HEK293 (cell line): ENCODE data around the gene DGKG.

Experiments
- CTCF ChIA-PET: fragments of 350-600 bp; formaldehyde crosslinking; extraction: SDS; loops from one replicate; lab custom pipeline; 2021; ENCODE audit warnings: antibody characterized with exemption; lab: Yijun Ruan, JAX
- POLR2A ChIA-PET: fragments of 300-600 bp; formaldehyde crosslinking; extraction: SDS; loops from one replicate; lab custom pipeline; 2020; ENCODE audit warnings: antibody characterized with exemption, inconsistent platforms; lab: Yijun Ruan, JAX
- H3K27ac ChIP-seq: fragments of 200-500 bp; sonication (Bioruptor generic); 2 replicates; pipeline ENCODE4 v1.5.1; 2014; ENCODE audit warnings: low read depth, low read length, control low read depth, inconsistent platforms; ENCODE audit errors: extremely low read depth
- H3K36me3 ChIP-seq, 2 experiments: fragments of 200-500 bp in 1 of 2; sonication (Bioruptor generic) in 1 of 2; 1 replicate in 1 of 2; 2 replicates in 1 of 2; pipeline ENCODE4 v1.5.1; 2014 to 2017; ENCODE audit warnings: inconsistent platforms in 2 of 2, low read length in 2 of 2; ENCODE audit not compliant: control insufficient read depth in 2 of 2, insufficient read depth in 1 of 2
- H3K4me1 ChIP-seq: fragments of 200-500 bp; sonication (Bioruptor generic); 2 replicates; pipeline ENCODE4 v1.5.1; 2014; ENCODE audit warnings: mild to moderate bottlenecking, low read length, inconsistent platforms; ENCODE audit not compliant: control insufficient read depth, insufficient read depth
- H3K4me3 ChIP-seq: 2 replicates; pipeline ENCODE4 v1.5.1; 2011; ENCODE audit warnings: low read depth, mild to moderate bottlenecking, control low read depth, low read length, moderate library complexity
- H3K9me3 ChIP-seq: fragments of 200-500 bp; sonication (Bioruptor generic); 2 replicates; pipeline ENCODE4 v1.5.1; 2014; ENCODE audit warnings: low read depth, low read length, inconsistent platforms; ENCODE audit not compliant: control insufficient read depth, insufficient read depth
- BCL11A ChIP-seq: fragments of 450-650 bp; formaldehyde crosslinking; IDR thresholded peaks from 2 replicates; pipeline ENCODE4 v1.5.1; 2016; ENCODE audit warnings: low read depth, missing biosample characterization, missing genetic modification characterization
- KLF7 ChIP-seq: fragments of 450-650 bp; formaldehyde crosslinking; IDR thresholded peaks from 2 replicates; pipeline ENCODE4 v1.5.1; 2016; ENCODE audit warnings: missing biosample characterization, missing genetic modification characterization, borderline replicate concordance
- SETDB1 ChIP-seq: IDR thresholded peaks from one replicate; pipeline ENCODE4 v1.6.1; 2017; ENCODE audit warnings: mild to moderate bottlenecking, low read length, moderate library complexity, mixed read lengths; ENCODE audit not compliant: insufficient read length
- ZBTB1 ChIP-seq: fragments of 450-650 bp; formaldehyde crosslinking; IDR thresholded peaks from 2 replicates; pipeline ENCODE4 v1.5.1; 2016; ENCODE audit warnings: missing biosample characterization, missing genetic modification characterization
- ZEB2 ChIP-seq: fragments of 450-650 bp; formaldehyde crosslinking; IDR thresholded peaks from 2 replicates; pipeline ENCODE4 v1.5.1; 2016; ENCODE audit warnings: missing biosample characterization, missing genetic modification characterization
- ZFP3 ChIP-seq: fragments of 450-650 bp; formaldehyde crosslinking; IDR thresholded peaks from 2 replicates; pipeline ENCODE4 v1.5.1; 2016; ENCODE audit warnings: low read depth, missing biosample characterization, missing genetic modification characterization
- ZNF133 ChIP-seq: fragments of 450-650 bp; formaldehyde crosslinking; IDR thresholded peaks from 2 replicates; pipeline ENCODE4 v1.5.1; 2016; ENCODE audit warnings: missing biosample characterization, missing genetic modification characterization
- ZNF391 ChIP-seq: fragments of 450-650 bp; formaldehyde crosslinking; IDR thresholded peaks from 2 replicates; pipeline ENCODE4 v1.5.1; 2016; ENCODE audit warnings: low read depth, missing biosample characterization, missing genetic modification characterization, borderline replicate concordance
- ZNF423 ChIP-seq: fragments of 450-650 bp; formaldehyde crosslinking; IDR thresholded peaks from 2 replicates; pipeline ENCODE4 v1.5.1; 2016; ENCODE audit warnings: missing biosample characterization, missing genetic modification characterization
- ZNF433 ChIP-seq: fragments of 450-650 bp; formaldehyde crosslinking; IDR thresholded peaks from 2 replicates; pipeline ENCODE4 v1.5.1; 2016; ENCODE audit warnings: missing biosample characterization, missing genetic modification characterization, low read depth
- ZNF76 ChIP-seq: fragments of 450-650 bp; formaldehyde crosslinking; IDR thresholded peaks from 2 replicates; pipeline ENCODE4; 2016; ENCODE audit warnings: low read depth, missing biosample characterization, missing genetic modification characterization, borderline replicate concordance
- ZNF776 ChIP-seq: fragments of 450-650 bp; formaldehyde crosslinking; IDR thresholded peaks from 2 replicates; pipeline ENCODE4 v1.5.0; 2017; ENCODE audit warnings: missing biosample characterization, missing genetic modification characterization, borderline replicate concordance
- ZNF837 ChIP-seq: fragments of 450-650 bp; formaldehyde crosslinking; IDR thresholded peaks from 2 replicates; pipeline ENCODE4 v1.5.1; 2016; ENCODE audit warnings: missing biosample characterization, missing genetic modification characterization
- ZNF843 ChIP-seq: fragments of 450-650 bp; formaldehyde crosslinking; IDR thresholded peaks from 2 replicates; pipeline ENCODE4 v1.5.1; 2016; ENCODE audit warnings: missing biosample characterization, missing genetic modification characterization
- TF ChIP-seq, protein P1 (sequence below): sonication (generic); formaldehyde crosslinking; IDR thresholded peaks from 2 replicates; pipeline ENCODE4 v1.8.1; 2022; ENCODE audit warnings: mild to moderate bottlenecking, moderate library complexity, missing genetic modification reagents
- TF ChIP-seq, protein P2 (sequence below): fragments of 450-650 bp; formaldehyde crosslinking; optimal IDR thresholded peaks from 2 replicates; pipeline ENCODE3; 2016; ENCODE audit warnings: missing biosample characterization, mild to moderate bottlenecking, missing genetic modification characterization
- TF ChIP-seq, protein P3 (sequence below): fragments of 450-650 bp; formaldehyde crosslinking; IDR thresholded peaks from 2 replicates; pipeline ENCODE4 v1.5.1; 2016; ENCODE audit warnings: missing biosample characterization, missing genetic modification characterization, low read depth
- TF ChIP-seq, protein P4 (sequence below): fragments of 450-650 bp; formaldehyde crosslinking; IDR thresholded peaks from 2 replicates; pipeline ENCODE4 v1.5.1; 2016; ENCODE audit warnings: missing biosample characterization, missing genetic modification characterization

Gene DGKG

DNA sequence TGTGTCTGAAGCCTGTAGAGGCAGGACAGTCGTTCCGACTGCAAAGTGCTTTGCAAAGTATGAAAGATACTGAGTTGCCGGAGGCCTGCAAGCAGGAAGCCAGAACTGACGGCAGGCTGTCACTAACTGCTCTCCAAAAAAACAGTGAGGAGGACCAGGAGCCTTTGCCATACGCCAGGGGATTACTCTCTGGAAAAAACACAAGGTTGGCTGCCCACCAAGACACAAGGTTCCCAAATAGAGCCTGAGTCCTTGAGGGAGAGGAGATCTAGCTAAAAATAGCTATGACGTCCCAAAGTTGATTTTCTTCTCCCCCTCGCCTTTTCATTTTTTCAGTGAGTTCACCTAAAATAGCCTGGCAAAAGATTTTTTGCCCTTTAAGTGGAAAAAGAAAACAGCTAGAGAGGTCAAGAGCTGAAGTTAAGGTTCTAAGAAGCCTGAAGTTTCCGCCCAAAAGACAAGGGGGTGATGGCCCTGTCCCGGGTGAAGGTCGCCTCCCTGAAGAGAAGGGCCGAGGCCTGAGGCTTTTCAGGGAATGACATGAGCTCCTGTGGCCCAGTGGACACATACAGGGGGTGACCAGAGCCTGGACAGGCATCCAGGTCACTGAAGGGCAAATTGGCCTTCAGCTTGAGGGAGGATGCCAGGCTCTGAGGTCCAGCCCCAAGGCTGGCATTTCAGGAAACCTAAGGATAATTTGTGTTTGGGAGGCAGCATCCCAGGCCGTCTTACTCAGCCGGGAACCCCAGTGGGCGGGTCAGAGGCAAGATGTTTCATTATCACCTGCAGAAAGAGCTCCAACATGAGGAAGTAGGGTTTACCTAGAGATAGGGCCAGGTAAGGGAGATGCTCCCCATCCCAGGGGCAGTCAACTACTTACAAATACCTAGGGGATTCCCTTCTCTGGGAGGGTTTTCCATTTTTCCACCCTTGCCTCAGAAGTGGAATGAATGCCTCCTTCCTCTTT, 44.9 kb upstream of the DGKG start:
- CTCF ChIA-PET, result interaction anchor here (0.9 kb wide), 1 partner anchor 133 kb away, joined by 3 read pairs; no protein-coding TSS in a partner anchor
- POLR2A ChIA-PET, result no interaction called here

DNA sequence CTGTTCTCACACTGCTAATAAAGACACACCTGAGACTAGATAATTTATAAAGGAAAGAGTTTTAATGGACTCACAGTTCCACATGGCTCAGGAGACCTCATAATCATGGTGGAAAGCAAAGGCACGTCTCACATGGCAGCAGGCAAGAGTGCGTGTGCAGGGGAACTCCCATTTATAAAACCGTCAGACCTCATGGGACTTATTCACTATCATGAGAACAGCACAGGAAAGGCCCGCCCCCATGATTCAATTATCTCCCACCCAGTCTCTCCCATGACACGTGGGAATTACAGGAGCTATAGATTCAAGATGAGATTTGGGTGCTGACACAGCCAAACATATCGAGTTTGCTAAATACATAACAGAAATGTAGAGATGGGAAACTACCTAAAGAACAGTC, 39.5 kb upstream of the DGKG start:
- Histone ChIP-seq H3K4me3 (no peak overlapping the region), H3K9me3 (no peaks in the 10 kb centered on the region), H3K27ac (no peak overlapping the region), H3K4me1 (no peaks in the 10 kb centered on the region), H3K36me3 (no peaks in the 10 kb centered on the region)
- CTCF ChIA-PET, result no interaction called here
- TF ChIP-seq, protein P1, sequence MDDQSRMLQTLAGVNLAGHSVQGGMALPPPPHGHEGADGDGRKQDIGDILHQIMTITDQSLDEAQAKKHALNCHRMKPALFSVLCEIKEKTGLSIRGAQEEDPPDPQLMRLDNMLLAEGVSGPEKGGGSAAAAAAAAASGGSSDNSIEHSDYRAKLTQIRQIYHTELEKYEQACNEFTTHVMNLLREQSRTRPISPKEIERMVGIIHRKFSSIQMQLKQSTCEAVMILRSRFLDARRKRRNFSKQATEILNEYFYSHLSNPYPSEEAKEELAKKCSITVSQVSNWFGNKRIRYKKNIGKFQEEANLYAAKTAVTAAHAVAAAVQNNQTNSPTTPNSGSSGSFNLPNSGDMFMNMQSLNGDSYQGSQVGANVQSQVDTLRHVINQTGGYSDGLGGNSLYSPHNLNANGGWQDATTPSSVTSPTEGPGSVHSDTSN (CRISPR knock-in tag), result no peak
- TF ChIP-seq ZNF133, result no peak
- TF ChIP-seq, protein P2, sequence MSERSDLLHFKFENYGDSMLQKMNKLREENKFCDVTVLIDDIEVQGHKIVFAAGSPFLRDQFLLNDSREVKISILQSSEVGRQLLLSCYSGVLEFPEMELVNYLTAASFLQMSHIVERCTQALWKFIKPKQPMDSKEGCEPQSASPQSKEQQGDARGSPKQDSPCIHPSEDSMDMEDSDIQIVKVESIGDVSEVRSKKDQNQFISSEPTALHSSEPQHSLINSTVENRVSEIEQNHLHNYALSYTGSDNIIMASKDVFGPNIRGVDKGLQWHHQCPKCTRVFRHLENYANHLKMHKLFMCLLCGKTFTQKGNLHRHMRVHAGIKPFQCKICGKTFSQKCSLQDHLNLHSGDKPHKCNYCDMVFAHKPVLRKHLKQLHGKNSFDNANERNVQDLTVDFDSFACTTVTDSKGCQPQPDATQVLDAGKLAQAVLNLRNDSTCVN (tag by site-specific recombination), result no peak
- TF ChIP-seq ZNF423 (tag by site-specific recombination), result no peak
- no peak for TF ChIP-seq SETDB1
- no peak for TF ChIP-seq ZBTB1
- no peak for TF ChIP-seq ZNF76
- TF ChIP-seq ZNF433, result no peak
- no peak for TF ChIP-seq ZNF391
- TF ChIP-seq ZNF776 (tag by site-specific recombination), result no peak
- TF ChIP-seq BCL11A, result no peak
- TF ChIP-seq ZNF843 (tag by site-specific recombination), result no peak
- TF ChIP-seq, protein P3, sequence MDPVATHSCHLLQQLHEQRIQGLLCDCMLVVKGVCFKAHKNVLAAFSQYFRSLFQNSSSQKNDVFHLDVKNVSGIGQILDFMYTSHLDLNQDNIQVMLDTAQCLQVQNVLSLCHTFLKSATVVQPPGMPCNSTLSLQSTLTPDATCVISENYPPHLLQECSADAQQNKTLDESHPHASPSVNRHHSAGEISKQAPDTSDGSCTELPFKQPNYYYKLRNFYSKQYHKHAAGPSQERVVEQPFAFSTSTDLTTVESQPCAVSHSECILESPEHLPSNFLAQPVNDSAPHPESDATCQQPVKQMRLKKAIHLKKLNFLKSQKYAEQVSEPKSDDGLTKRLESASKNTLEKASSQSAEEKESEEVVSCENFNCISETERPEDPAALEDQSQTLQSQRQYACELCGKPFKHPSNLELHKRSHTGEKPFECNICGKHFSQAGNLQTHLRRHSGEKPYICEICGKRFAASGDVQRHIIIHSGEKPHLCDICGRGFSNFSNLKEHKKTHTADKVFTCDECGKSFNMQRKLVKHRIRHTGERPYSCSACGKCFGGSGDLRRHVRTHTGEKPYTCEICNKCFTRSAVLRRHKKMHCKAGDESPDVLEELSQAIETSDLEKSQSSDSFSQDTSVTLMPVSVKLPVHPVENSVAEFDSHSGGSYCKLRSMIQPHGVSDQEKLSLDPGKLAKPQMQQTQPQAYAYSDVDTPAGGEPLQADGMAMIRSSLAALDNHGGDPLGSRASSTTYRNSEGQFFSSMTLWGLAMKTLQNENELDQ (tag by site-specific recombination), result no peak
- POLR2A ChIA-PET, result no interaction called here

More for the DNA sequence above, 44.9 kb upstream of the DGKG start:
- H3K9me3 ChIP-seq, result no peaks in the 10 kb centered on the region
- TF ChIP-seq KLF7 (tag by site-specific recombination) (no peak), ZFP3 (tag by site-specific recombination) (no peak), ZEB2 (tag by site-specific recombination) (no peak), ZNF837 (tag by site-specific recombination) (no peak)
- TF ChIP-seq, protein P4, sequence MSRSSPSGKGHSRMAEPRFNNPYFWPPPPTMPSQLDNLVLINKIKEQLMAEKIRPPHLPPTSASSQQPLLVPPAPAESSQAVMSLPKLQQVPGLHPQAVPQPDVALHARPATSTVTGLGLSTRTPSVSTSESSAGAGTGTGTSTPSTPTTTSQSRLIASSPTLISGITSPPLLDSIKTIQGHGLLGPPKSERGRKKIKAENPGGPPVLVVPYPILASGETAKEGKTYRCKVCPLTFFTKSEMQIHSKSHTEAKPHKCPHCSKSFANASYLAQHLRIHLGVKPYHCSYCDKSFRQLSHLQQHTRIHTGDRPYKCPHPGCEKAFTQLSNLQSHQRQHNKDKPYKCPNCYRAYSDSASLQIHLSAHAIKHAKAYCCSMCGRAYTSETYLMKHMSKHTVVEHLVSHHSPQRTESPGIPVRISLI (tag by site-specific recombination), result no peak
- H3K4me3 ChIP-seq, result no peak overlapping the region
- H3K27ac ChIP-seq, result no peak overlapping the region
- H3K36me3 ChIP-seq, result no peaks in the 10 kb centered on the region
- H3K4me1 ChIP-seq, result no peaks in the 10 kb centered on the region
